Peyer's patch (tissue), 4 donors: ENCODE measurements around the gene KLHL25.

Experiments
- CTCF ChIP-seq, 6 experiments: fragments of 450-650 bp in 4 of 6; fragments of 200-600 bp in 2 of 6; sonication (generic) in 1 of 6; IDR thresholded peaks; one replicate each; pipeline ENCODE4 v1.5.1; 2017 to 2019; ENCODE audit warnings: antibody characterized with exemption in 6 of 6, mild to moderate bottlenecking in 3 of 6, moderate library complexity in 1 of 6
- POLR2A ChIP-seq, 2 donors: fragments of 450-650 bp; IDR thresholded peaks; one replicate each; pipeline ENCODE4 v1.5.1; 2017; ENCODE audit warnings: antibody characterized with exemption in 2 of 2, mild to moderate bottlenecking in 2 of 2, moderate library complexity in 2 of 2

DNA sequence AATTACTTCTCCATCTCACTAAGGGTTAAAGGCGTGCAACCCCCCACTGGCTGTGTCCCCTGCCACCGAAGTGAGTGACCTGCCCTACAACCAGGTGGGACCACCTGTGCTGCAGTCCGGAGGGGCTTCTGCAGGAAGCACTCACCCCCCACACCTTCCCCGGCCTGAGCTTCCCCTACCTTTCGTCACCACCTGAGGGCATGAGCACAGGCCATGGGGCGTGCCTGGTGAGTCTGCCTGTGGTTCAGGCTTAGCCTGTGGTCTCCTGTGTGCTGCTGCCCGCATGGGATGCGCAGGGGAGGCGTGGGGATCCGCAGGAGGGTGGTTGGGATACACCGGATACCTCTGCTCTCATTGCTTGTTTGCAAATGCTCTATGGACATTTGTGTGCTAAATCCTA, 46.0 kb downstream of the KLHL25 start:
- TF ChIP-seq CTCF (IDR thresholded peaks at IDR 0.05) (no peak), POLR2A (IDR thresholded peaks at IDR 0.05) (no peak)
